Dendritic cell treated with granulocyte-macrophage colony-stimulating factor and Interleukin-4, amounts not matched to agents 40 ng/mL and 50 ng/mL, for 4 days (primary cell): ENCODE data around the gene KRTAP12-2.

ENCODE experiments used
- H3K27ac Mint-ChIP-seq: one replicate; pipeline ENCODE4 v1.8.0; 2022; ENCODE audit warnings: mild to moderate bottlenecking, mixed read lengths
- H3K27me3 Mint-ChIP-seq: one replicate; pipeline ENCODE4 v1.8.0; 2022; ENCODE audit warnings: mild to moderate bottlenecking, mixed read lengths
- H3K36me3 Mint-ChIP-seq: one replicate; pipeline ENCODE4 v1.8.0; 2022; ENCODE audit warnings: low read depth, mixed read lengths
- H3K4me1 Mint-ChIP-seq: one replicate; pipeline ENCODE4 v1.8.0; 2022; ENCODE audit warnings: low read depth, mixed read lengths
- H3K4me3 Mint-ChIP-seq: one replicate; pipeline ENCODE4 v1.8.0; 2022; ENCODE audit warnings: mild to moderate bottlenecking, moderate library complexity, mixed read lengths
- H3K9me3 Mint-ChIP-seq: one replicate; pipeline ENCODE4 v1.8.0; 2022; ENCODE audit warnings: mixed read lengths
- intact Hi-C: fragments of 100-400 bp; cut with micrococcal nuclease; formaldehyde crosslinking; loops from one replicate; pipeline ENCODE4 v1.15.0; 2022

The KRTAP12-2 gene

GRCh38 chr21:44666401-44667320 is at the start of gene KRTAP12-2:
Gene KRTAP12-2, minus strand, starts transcription at chr21:44666927. Its CDS starts 41 bp downstream, at chr21:44666886.
- Mint-ChIP-seq H3K27ac (no peak within 1 kb of the TSS), H3K4me1 (no peaks in the 10 kb centered on the region)
- intact Hi-C loops: no loop called here

GRCh38 chr21:44714905-44715304 is 48.2 kb upstream of the KRTAP12-2 start:
- Mint-ChIP-seq H3K4me1 (peaks cover 6% of the 10 kb centered on the region), H3K27ac (no peak overlapping the region), H3K4me3 (no peak overlapping the region), H3K27me3 (peaks cover 82% of the 10 kb centered on the region), H3K9me3 (peaks cover 6% of the 10 kb centered on the region), H3K36me3 (no peaks in the 10 kb centered on the region)
- intact Hi-C loops: no loop called here

More at GRCh38 chr21:44666401-44667320, at the start of gene KRTAP12-2:
- Mint-ChIP-seq H3K36me3 (no peaks in the 10 kb centered on the region), H3K9me3 (peaks cover 24% of the 10 kb centered on the region), H3K4me3 (no peak within 1 kb of the TSS), H3K27me3 (peaks cover 23% of the 10 kb centered on the region)

GRCh38 chr21:44713846-44714245 is 47.1 kb upstream of the KRTAP12-2 start:
- no peak overlapping the region for H3K4me3 Mint-ChIP-seq
- peaks cover 6% of the 10 kb centered on the region for H3K9me3 Mint-ChIP-seq
- no peaks in the 10 kb centered on the region for H3K36me3 Mint-ChIP-seq
- intact Hi-C loops: no loop called here
- peaks cover 13% of the 10 kb centered on the region for H3K4me1 Mint-ChIP-seq
- peaks cover 85% of the 10 kb centered on the region for H3K27me3 Mint-ChIP-seq
- no peak overlapping the region for H3K27ac Mint-ChIP-seq

- intact Hi-C loops: no loop called here
- H3K36me3 Mint-ChIP-seq: no peaks in the 10 kb centered on the region
- peaks cover 85% of the 10 kb centered on the region for H3K27me3 Mint-ChIP-seq
- peaks cover 6% of the 10 kb centered on the region for H3K9me3 Mint-ChIP-seq
- H3K4me3 Mint-ChIP-seq: no peak overlapping the region
- H3K27ac Mint-ChIP-seq: no peak overlapping the region
- H3K4me1 Mint-ChIP-seq: peaks cover 13% of the 10 kb centered on the region
Measured at GRCh38 chr21:44713130-44713529, 46.4 kb upstream of the KRTAP12-2 start.

GRCh38 chr21:44712203-44713028 is 45.7 kb upstream of the KRTAP12-2 start:
- Mint-ChIP-seq H3K36me3 (no peaks in the 10 kb centered on the region), H3K9me3 (peaks cover 6% of the 10 kb centered on the region), H3K27me3 (peaks cover 90% of the 10 kb centered on the region), H3K4me1 (peaks cover 13% of the 10 kb centered on the region), H3K27ac (no peak overlapping the region), H3K4me3 (no peak overlapping the region)
- intact Hi-C loops: no loop called here

- no peaks in the 10 kb centered on the region for H3K36me3 Mint-ChIP-seq
- intact Hi-C loops: no loop called here
- H3K4me1 Mint-ChIP-seq: peaks cover 13% of the 10 kb centered on the region
- H3K4me3 Mint-ChIP-seq: no peak within 1 kb of the TSS
- H3K27me3 Mint-ChIP-seq: peaks cover 95% of the 10 kb centered on the region
- H3K27ac Mint-ChIP-seq: no peak within 1 kb of the TSS
- peaks cover 6% of the 10 kb centered on the region for H3K9me3 Mint-ChIP-seq
Measured at GRCh38 chr21:44711327-44712202, 44.8 kb upstream of the KRTAP12-2 start, which contains the start of gene TSPEAR. Gene TSPEAR, minus strand, starts transcription at chr21:44711572. Its CDS starts 58 bp downstream, at chr21:44711514.

- peaks cover 1% of the 10 kb centered on the region for H3K9me3 Mint-ChIP-seq
- H3K27me3 Mint-ChIP-seq: peaks cover 97% of the 10 kb centered on the region
- H3K4me1 Mint-ChIP-seq: peaks cover 13% of the 10 kb centered on the region
- intact Hi-C loops: no loop called here
- no peak overlapping the region for H3K4me3 Mint-ChIP-seq
- H3K27ac Mint-ChIP-seq: no peak overlapping the region
- no peaks in the 10 kb centered on the region for H3K36me3 Mint-ChIP-seq
Measured at GRCh38 chr21:44710756-44711326, 44.1 kb upstream of the KRTAP12-2 start.

GRCh38 chr21:44710294-44710665 is 43.6 kb upstream of the KRTAP12-2 start:
- no peak overlapping the region for H3K27ac Mint-ChIP-seq
- peaks cover 13% of the 10 kb centered on the region for H3K4me1 Mint-ChIP-seq
- peaks cover 97% of the 10 kb centered on the region for H3K27me3 Mint-ChIP-seq
- no peaks in the 10 kb centered on the region for H3K9me3 Mint-ChIP-seq
- H3K4me3 Mint-ChIP-seq: no peak overlapping the region
- H3K36me3 Mint-ChIP-seq: no peaks in the 10 kb centered on the region
- intact Hi-C loops: no loop called here

- Mint-ChIP-seq H3K4me3 (no peak overlapping the region), H3K9me3 (no peaks in the 10 kb centered on the region), H3K36me3 (no peaks in the 10 kb centered on the region), H3K27ac (no peak overlapping the region), H3K27me3 (peaks cover 98% of the 10 kb centered on the region), H3K4me1 (peaks cover 13% of the 10 kb centered on the region)
- intact Hi-C loops: no loop called here
Measured at GRCh38 chr21:44709426-44710293, 42.9 kb upstream of the KRTAP12-2 start.

- Mint-ChIP-seq H3K4me1 (peaks cover 13% of the 10 kb centered on the region), H3K36me3 (no peaks in the 10 kb centered on the region), H3K27me3 (peaks cover 99% of the 10 kb centered on the region), H3K4me3 (no peak overlapping the region), H3K9me3 (no peaks in the 10 kb centered on the region), H3K27ac (no peak overlapping the region)
- intact Hi-C loops: no loop called here
Measured at GRCh38 chr21:44708866-44709425, 42.2 kb upstream of the KRTAP12-2 start.

GRCh38 chr21:44708213-44708865 is 41.6 kb upstream of the KRTAP12-2 start:
- H3K9me3 Mint-ChIP-seq: no peaks in the 10 kb centered on the region
- H3K36me3 Mint-ChIP-seq: no peaks in the 10 kb centered on the region
- no peak overlapping the region for H3K27ac Mint-ChIP-seq
- H3K4me1 Mint-ChIP-seq: peaks cover 13% of the 10 kb centered on the region
- H3K4me3 Mint-ChIP-seq: no peak overlapping the region
- H3K27me3 Mint-ChIP-seq: peaks cover 99% of the 10 kb centered on the region
- intact Hi-C loops: no loop called here
